Measurements from ENCODE around the gene DNHD1. TPM values are rescaled to one million over a fixed set of nuclear protein-coding genes. Genes with fewer than 3 reads are reported as not detected.

DNHD1 gene
- total and polyA plus RNA-seq, 2 donors: 3.4 to 21.6 TPM

Other genes with a start within 250 kb of the DNHD1 start
- gene CCKBR, start 237.4 kb upstream of the DNHD1 start, total RNA-seq: not detected
- 0.11 TPM for gene CCKBR, start 237.4 kb upstream of the DNHD1 start, polyA plus RNA-seq
- gene CAVIN3, start 176.8 kb upstream of the DNHD1 start, total RNA-seq: 7.5 TPM
- 22.5 TPM for gene CAVIN3, start 176.8 kb upstream of the DNHD1 start, polyA plus RNA-seq
- gene SMPD1, start 106.8 kb upstream of the DNHD1 start, total RNA-seq: 17.4 TPM
- 68.8 TPM for gene SMPD1, start 106.8 kb upstream of the DNHD1 start, polyA plus RNA-seq
- 47.0 TPM for gene APBB1, start 78.2 kb upstream of the DNHD1 start, total RNA-seq
- 70.6 TPM for gene APBB1, start 78.2 kb upstream of the DNHD1 start, polyA plus RNA-seq
- 0.38 TPM for gene HPX, start 56.3 kb upstream of the DNHD1 start, total RNA-seq
- 1.9 TPM for gene HPX, start 56.3 kb upstream of the DNHD1 start, polyA plus RNA-seq
- gene TRIM3, start 23.3 kb upstream of the DNHD1 start, total RNA-seq: 2.8 TPM
- gene TRIM3, start 23.3 kb upstream of the DNHD1 start, polyA plus RNA-seq: 8.3 TPM
- gene ARFIP2, start 15.9 kb upstream of the DNHD1 start, total RNA-seq: 27.4 TPM
- 40.7 TPM for gene ARFIP2, start 15.9 kb upstream of the DNHD1 start, polyA plus RNA-seq
- gene TIMM10B, start 15.8 kb upstream of the DNHD1 start, total RNA-seq: 18.7 TPM
- gene TIMM10B, start 15.8 kb upstream of the DNHD1 start, polyA plus RNA-seq: 18.5 TPM
- 22.0 TPM for gene RRP8, start 106.3 kb downstream of the DNHD1 start, total RNA-seq
- 32.2 TPM for gene RRP8, start 106.3 kb downstream of the DNHD1 start, polyA plus RNA-seq
- 68.6 TPM for gene ILK, start 106.5 kb downstream of the DNHD1 start, total RNA-seq
- gene ILK, start 106.5 kb downstream of the DNHD1 start, polyA plus RNA-seq: 74.6 TPM
- 160 TPM for gene TAF10, start 114.9 kb downstream of the DNHD1 start, total RNA-seq
- 119 TPM for gene TAF10, start 114.9 kb downstream of the DNHD1 start, polyA plus RNA-seq
- gene TPP1, start 122.1 kb downstream of the DNHD1 start, total RNA-seq: 14.5 TPM
- 59.4 TPM for gene TPP1, start 122.1 kb downstream of the DNHD1 start, polyA plus RNA-seq
- gene DCHS1, start 158.5 kb downstream of the DNHD1 start, total RNA-seq: 3.2 TPM
- 6.5 TPM for gene DCHS1, start 158.5 kb downstream of the DNHD1 start, polyA plus RNA-seq
- gene MRPL17, start 186.1 kb downstream of the DNHD1 start, total RNA-seq: 43.8 TPM
- gene MRPL17, start 186.1 kb downstream of the DNHD1 start, polyA plus RNA-seq: 42.2 TPM

Measured in thymus (tissue), 2 donors.